Measurements from ENCODE around the gene KLKB1. TPM values are rescaled to one million over a fixed set of nuclear protein-coding genes. Genes with fewer than 3 reads are reported as not detected.

KLKB1 gene
- polyA plus RNA-seq, 1 of the 3 experiments (the other 2 are of a cell fraction): 0.12 TPM

GRCh38 chr4:186283311-186283710 is 56.0 kb downstream of the KLKB1 start:
- no peak for DNase-seq
- WGBS (ENCODE audit: low lambda C conversion rate): 29% methylated on average over 5 of the region's 5 CpGs
- H3K9ac ChIP-seq: no peak overlapping the region
- no peak overlapping the region for H3K27ac ChIP-seq (ENCODE audit: low read depth in 2 of 2, low read length in 1 of 2)
- H3K9me2 ChIP-seq: no peaks in the 10 kb centered on the region
- H3F3A ChIP-seq (replicated peaks; ENCODE audit: insufficient read depth): no peaks in the 10 kb centered on the region
- H3K4me3 ChIP-seq (ENCODE audit: low read depth in 2 of 2, low read length in 1 of 2): no peak overlapping the region
- no peaks in the 10 kb centered on the region; the same call in 1 of the 2 replicates for H3K27me3 ChIP-seq (ENCODE audit: insufficient read depth)
- no peak overlapping the region for H3K4me2 ChIP-seq
- TF ChIP-seq, protein P1, sequence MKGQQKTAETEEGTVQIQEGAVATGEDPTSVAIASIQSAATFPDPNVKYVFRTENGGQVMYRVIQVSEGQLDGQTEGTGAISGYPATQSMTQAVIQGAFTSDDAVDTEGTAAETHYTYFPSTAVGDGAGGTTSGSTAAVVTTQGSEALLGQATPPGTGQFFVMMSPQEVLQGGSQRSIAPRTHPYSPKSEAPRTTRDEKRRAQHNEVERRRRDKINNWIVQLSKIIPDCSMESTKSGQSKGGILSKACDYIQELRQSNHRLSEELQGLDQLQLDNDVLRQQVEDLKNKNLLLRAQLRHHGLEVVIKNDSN (IDR thresholded peaks at IDR 0.05; ENCODE audit: borderline replicate concordance, low read depth): no peak
- TF ChIP-seq EP300 (IDR thresholded peaks at IDR 0.05; ENCODE audit: borderline replicate concordance in 1 of 2, low read depth in 1 of 2, low read length in 1 of 2): no peak
- no peak for TF ChIP-seq FOXM1 (IDR thresholded peaks at IDR 0.05; ENCODE audit: low read depth)
- TF ChIP-seq SIN3A (IDR thresholded peaks at IDR 0.05; ENCODE audit: borderline replicate concordance, low read depth, low read length): no peak
- no peak for TF ChIP-seq IRF3 (IDR thresholded peaks at IDR 0.05; ENCODE audit: low read depth, low read length)
- TF ChIP-seq, protein P2, sequence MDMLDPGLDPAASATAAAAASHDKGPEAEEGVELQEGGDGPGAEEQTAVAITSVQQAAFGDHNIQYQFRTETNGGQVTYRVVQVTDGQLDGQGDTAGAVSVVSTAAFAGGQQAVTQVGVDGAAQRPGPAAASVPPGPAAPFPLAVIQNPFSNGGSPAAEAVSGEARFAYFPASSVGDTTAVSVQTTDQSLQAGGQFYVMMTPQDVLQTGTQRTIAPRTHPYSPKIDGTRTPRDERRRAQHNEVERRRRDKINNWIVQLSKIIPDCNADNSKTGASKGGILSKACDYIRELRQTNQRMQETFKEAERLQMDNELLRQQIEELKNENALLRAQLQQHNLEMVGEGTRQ (IDR thresholded peaks at IDR 0.05; ENCODE audit: borderline replicate concordance, low read depth, low read length): no peak
- no peak for TF ChIP-seq RCOR1 (IDR thresholded peaks at IDR 0.05; ENCODE audit: low read length)
- no peak for TF ChIP-seq NFIC (IDR thresholded peaks at IDR 0.05; ENCODE audit: borderline replicate concordance)
- no peak for TF ChIP-seq FOSL2 (IDR thresholded peaks at IDR 0.05; ENCODE audit: borderline replicate concordance, low read depth)
- TF ChIP-seq POLR2AphosphoS5 (IDR thresholded peaks at IDR 0.05; ENCODE audit: low read depth, low read length): no peak
- no peak for TF ChIP-seq MXI1 (IDR thresholded peaks at IDR 0.05; ENCODE audit: low read depth, low read length)
- no peak for TF ChIP-seq EZH2phosphoT487 (IDR thresholded peaks at IDR 0.05; ENCODE audit: borderline replicate concordance, low read depth)
- TF ChIP-seq, protein P3, sequence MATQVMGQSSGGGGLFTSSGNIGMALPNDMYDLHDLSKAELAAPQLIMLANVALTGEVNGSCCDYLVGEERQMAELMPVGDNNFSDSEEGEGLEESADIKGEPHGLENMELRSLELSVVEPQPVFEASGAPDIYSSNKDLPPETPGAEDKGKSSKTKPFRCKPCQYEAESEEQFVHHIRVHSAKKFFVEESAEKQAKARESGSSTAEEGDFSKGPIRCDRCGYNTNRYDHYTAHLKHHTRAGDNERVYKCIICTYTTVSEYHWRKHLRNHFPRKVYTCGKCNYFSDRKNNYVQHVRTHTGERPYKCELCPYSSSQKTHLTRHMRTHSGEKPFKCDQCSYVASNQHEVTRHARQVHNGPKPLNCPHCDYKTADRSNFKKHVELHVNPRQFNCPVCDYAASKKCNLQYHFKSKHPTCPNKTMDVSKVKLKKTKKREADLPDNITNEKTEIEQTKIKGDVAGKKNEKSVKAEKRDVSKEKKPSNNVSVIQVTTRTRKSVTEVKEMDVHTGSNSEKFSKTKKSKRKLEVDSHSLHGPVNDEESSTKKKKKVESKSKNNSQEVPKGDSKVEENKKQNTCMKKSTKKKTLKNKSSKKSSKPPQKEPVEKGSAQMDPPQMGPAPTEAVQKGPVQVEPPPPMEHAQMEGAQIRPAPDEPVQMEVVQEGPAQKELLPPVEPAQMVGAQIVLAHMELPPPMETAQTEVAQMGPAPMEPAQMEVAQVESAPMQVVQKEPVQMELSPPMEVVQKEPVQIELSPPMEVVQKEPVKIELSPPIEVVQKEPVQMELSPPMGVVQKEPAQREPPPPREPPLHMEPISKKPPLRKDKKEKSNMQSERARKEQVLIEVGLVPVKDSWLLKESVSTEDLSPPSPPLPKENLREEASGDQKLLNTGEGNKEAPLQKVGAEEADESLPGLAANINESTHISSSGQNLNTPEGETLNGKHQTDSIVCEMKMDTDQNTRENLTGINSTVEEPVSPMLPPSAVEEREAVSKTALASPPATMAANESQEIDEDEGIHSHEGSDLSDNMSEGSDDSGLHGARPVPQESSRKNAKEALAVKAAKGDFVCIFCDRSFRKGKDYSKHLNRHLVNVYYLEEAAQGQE (IDR thresholded peaks at IDR 0.05; ENCODE audit: low read depth, low read length): no peak
- TF ChIP-seq JUND (IDR thresholded peaks at IDR 0.05): no peak
- H4K20me1 ChIP-seq (ENCODE audit: insufficient read depth): no peaks in the 10 kb centered on the region
- H3K79me2 ChIP-seq (ENCODE audit: insufficient read depth): no peaks in the 10 kb centered on the region
- CTCF ChIA-PET: interaction anchor here (1.8 kb wide), 1 partner anchor 13 kb away, joined by 8 read pairs; no protein-coding TSS in a partner anchor
- H3K36me3 ChIP-seq (replicated peaks in 1 of 2; ENCODE audit: control insufficient read depth in 1 of 2, insufficient read depth in 2 of 2, low read length in 1 of 2): no peaks in the 10 kb centered on the region
- H3K9me3 ChIP-seq: no peaks in the 10 kb centered on the region
- H3K4me1 ChIP-seq (ENCODE audit: control insufficient read depth in 1 of 2, insufficient read depth in 2 of 2, low read depth in 1 of 2, low read length in 1 of 2): no peaks in the 10 kb centered on the region
- POLR2A ChIA-PET: no interaction called here
- no peak overlapping the region for H2AFZ ChIP-seq (ENCODE audit: low read depth)

All from SK-N-SH (cell line).